Naive B cell (primary cell): ENCODE measurements around the gene MRPL42. TPM values are rescaled to one million over a fixed set of nuclear protein-coding genes. Genes with fewer than 3 reads are reported as not detected.
"Not testable (repeated sequence)": the region's sequence is repeated elsewhere in the genome, so short reads cannot be mapped to it uniquely, and the experiment has no call there.

Experiments
- ATAC-seq, 2 donors: fragments of 150-1000 bp; cut with Tn5 transposase; 2 replicates each; pipeline ENCODE4 v1.10.0; 2021; ENCODE audit warnings: low read depth in 2 of 2, mild to moderate bottlenecking in 2 of 2, moderate library complexity in 2 of 2
- DNase-seq: peaks from one replicate; pipeline ENCODE4 v3.0.0; 2022
- H3K27ac Mint-ChIP-seq, 6 donors: one replicate each; pipeline ENCODE4 v1.8.0; 2020 to 2022; ENCODE audit warnings: mild to moderate bottlenecking in 6 of 6, mixed read lengths in 6 of 6, moderate library complexity in 5 of 6, inconsistent platforms in 2 of 6
- H3K27me3 Mint-ChIP-seq, 3 donors: one replicate each; pipeline ENCODE4 v1.8.0; 2021 to 2022; ENCODE audit warnings: mixed read lengths in 3 of 3, mild to moderate bottlenecking in 1 of 3
- H3K36me3 Mint-ChIP-seq, 2 donors: one replicate each; pipeline ENCODE4 v1.8.0; 2020 to 2022; ENCODE audit warnings: mixed read lengths in 2 of 2, inconsistent platforms in 1 of 2, mild to moderate bottlenecking in 1 of 2
- H3K4me1 Mint-ChIP-seq, 3 donors: one replicate each; pipeline ENCODE4 v1.8.0; 2020 to 2022; ENCODE audit warnings: mixed read lengths in 3 of 3, inconsistent platforms in 1 of 3, mild to moderate bottlenecking in 1 of 3, moderate library complexity in 1 of 3
- H3K4me3 Mint-ChIP-seq, 8 donors: one replicate each; pipeline ENCODE4 v1.8.0; 2020 to 2022; ENCODE audit warnings: mild to moderate bottlenecking in 8 of 8, mixed read lengths in 8 of 8, moderate library complexity in 8 of 8, inconsistent platforms in 2 of 8
- H3K9me3 Mint-ChIP-seq, 7 donors: one replicate each; pipeline ENCODE4 v1.8.0; 2020 to 2022; ENCODE audit warnings: mixed read lengths in 7 of 7, mild to moderate bottlenecking in 5 of 7, inconsistent platforms in 2 of 7, moderate library complexity in 1 of 7
- polyA plus RNA-seq, 6 donors: library from polyadenylated mRNA; unstranded; fragments of 300-500 nt; fragmentation: Illumina TruSeq; gene quantifications; one replicate each; pipeline ENCODE4 v1.2.3, GENCODE V29; 2021; ENCODE audit warnings: low read depth in 6 of 6

MRPL42 gene
- polyA plus RNA-seq, 6 donors from 2014 or later: 80.8 to 98.2 (median 87.9) TPM

DNA sequence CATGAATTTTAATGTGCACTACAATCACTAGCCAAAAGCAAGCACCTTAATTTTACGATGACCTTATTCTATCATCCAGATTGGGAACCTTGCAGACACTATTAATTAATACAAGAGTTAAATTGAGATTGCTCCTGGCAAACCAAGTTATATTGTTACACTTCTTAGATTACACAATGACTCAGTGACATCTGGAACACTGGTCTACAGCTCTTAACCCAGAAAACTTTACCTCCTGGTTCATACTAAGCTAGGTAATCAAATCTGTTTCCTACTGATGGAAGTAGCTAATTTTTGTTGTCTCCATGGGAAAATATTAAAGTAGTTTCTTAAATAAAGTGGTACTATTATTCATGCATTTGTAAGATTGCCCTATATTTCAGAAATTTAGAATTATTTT, 25.5 kb downstream of the MRPL42 start:
- not testable (repeated sequence) for H3K27ac Mint-ChIP-seq, ATAC-seq, H3K4me1 Mint-ChIP-seq

DNA sequence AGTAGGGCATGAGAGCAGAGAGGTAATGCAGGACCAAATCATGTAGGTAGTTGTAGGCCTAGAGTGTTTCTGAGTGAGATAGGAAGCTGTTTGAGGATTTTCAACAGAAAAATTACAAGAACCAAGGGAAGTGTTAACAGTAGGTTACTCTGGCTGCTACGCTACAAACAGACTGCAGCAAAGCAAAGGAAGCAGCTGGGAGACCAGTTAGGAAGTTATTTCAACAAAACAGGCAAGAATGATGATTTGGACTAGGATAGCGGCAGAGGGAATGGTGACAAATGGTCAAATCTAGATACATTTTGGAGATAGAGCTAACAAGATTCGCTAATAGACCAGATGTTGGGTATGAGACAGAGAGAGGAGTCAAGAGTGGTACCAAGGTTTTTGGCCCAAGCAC, 26.8 kb downstream of the MRPL42 start:
- H3K9me3 Mint-ChIP-seq: no peaks in the 10 kb centered on the region
- peaks cover 0 to 4% (median 0%) of the 10 kb centered on the region in 3 donors for H3K4me1 Mint-ChIP-seq
- no peak overlapping the region for H3K4me3 Mint-ChIP-seq
- H3K27me3 Mint-ChIP-seq: no peaks in the 10 kb centered on the region
- H3K27ac Mint-ChIP-seq: peak overlapping the region in 2 of 6 donors; percentile 3 to 24
- ATAC-seq (no peak), DNase-seq (no peak)
- peaks cover 16 to 17% of the 10 kb centered on the region in 2 donors for H3K36me3 Mint-ChIP-seq

More for the DNA sequence above, 25.5 kb downstream of the MRPL42 start:
- H3K9me3 Mint-ChIP-seq, H3K27me3 Mint-ChIP-seq, H3K4me3 Mint-ChIP-seq, DNase-seq: not testable (repeated sequence)
- H3K36me3 Mint-ChIP-seq: peaks cover 16 to 27% of the 10 kb centered on the region in 2 donors

DNA sequence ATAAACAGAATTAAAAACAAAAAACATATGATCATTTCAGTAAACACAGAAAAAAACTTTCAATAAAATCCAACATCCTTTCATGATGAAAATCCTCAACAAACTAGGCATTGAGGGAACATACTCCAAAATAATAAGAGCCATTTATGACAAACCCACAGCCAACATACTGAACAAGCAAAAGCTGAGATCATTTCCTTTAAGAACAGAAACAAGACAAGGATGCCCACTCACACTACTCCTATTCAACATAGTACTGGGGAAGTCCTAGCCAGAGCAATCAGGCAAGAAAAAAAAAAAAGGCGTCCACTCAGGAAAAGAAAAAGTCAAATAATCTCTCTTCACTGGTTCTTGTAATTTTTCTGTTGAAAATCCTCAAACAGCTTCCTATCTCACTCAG, 30.1 kb downstream of the MRPL42 start:
- Mint-ChIP-seq H3K4me3 (no peak overlapping the region), H3K4me1 (no peaks in the 10 kb centered on the region), H3K36me3 (peaks cover 7 to 9% of the 10 kb centered on the region in 2 donors), H3K27me3 (no peaks in the 10 kb centered on the region), H3K9me3 (no peaks in the 10 kb centered on the region), H3K27ac (no peak overlapping the region)
- no peak for ATAC-seq
- DNase-seq: no peak

DNA sequence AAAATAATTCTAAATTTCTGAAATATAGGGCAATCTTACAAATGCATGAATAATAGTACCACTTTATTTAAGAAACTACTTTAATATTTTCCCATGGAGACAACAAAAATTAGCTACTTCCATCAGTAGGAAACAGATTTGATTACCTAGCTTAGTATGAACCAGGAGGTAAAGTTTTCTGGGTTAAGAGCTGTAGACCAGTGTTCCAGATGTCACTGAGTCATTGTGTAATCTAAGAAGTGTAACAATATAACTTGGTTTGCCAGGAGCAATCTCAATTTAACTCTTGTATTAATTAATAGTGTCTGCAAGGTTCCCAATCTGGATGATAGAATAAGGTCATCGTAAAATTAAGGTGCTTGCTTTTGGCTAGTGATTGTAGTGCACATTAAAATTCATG, 31.5 kb downstream of the MRPL42 start:
- not testable (repeated sequence) for H3K4me3 Mint-ChIP-seq, DNase-seq, H3K27ac Mint-ChIP-seq, H3K36me3 Mint-ChIP-seq, H3K4me1 Mint-ChIP-seq, ATAC-seq, H3K9me3 Mint-ChIP-seq, H3K27me3 Mint-ChIP-seq

DNA sequence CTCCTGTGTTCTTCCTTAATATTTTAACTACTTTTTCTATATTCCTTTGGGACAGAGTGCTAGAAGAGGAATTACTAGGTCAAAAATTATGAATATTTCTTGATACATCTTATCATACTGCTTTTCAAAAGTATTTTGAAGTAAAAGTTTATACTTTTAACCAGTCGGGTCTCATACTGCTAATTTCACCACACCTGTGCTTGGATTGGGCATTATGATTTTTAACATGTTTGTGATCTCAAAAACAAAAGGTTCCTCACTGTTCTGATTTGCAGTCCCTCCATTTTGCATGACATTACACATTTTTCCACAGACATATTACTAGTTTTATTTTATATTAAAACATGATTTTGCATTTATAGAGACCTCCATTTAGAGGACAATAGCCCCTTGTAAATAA, 32.9 kb downstream of the MRPL42 start:
- H3K36me3 Mint-ChIP-seq: no peaks in the 10 kb centered on the region
- no peaks in the 10 kb centered on the region for H3K9me3 Mint-ChIP-seq
- H3K4me3 Mint-ChIP-seq: no peak overlapping the region
- DNase-seq: no peak
- no peak for ATAC-seq
- H3K4me1 Mint-ChIP-seq: no peaks in the 10 kb centered on the region
- H3K27me3 Mint-ChIP-seq: no peaks in the 10 kb centered on the region
- no peak overlapping the region for H3K27ac Mint-ChIP-seq

DNA sequence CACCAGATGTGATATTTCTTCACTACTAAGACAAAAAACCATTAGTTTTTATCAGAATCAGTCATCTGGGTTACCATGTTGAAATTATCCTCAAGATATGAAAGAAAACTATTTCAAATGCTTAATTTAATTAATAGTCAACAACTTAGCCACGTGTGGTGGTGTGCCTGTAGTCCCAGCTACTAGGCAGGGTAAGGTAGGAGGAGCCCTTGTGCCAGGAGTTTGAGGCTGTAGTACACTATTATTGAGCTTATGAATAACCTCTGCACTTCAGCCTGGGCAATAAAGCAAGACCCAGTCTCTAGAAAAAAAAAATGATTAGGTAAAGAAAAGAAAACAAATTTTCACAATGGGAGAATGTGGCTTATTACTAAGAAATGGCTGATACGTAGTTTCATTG, 33.4 kb downstream of the MRPL42 start:
- Mint-ChIP-seq H3K27me3 (no peaks in the 10 kb centered on the region), H3K9me3 (no peaks in the 10 kb centered on the region), H3K36me3 (no peaks in the 10 kb centered on the region), H3K27ac (peak overlapping the region in 1 of 6 donors; percentile 63), H3K4me3 (no peak overlapping the region), H3K4me1 (no peaks in the 10 kb centered on the region)
- DNase-seq: no peak
- no peak for ATAC-seq

DNA sequence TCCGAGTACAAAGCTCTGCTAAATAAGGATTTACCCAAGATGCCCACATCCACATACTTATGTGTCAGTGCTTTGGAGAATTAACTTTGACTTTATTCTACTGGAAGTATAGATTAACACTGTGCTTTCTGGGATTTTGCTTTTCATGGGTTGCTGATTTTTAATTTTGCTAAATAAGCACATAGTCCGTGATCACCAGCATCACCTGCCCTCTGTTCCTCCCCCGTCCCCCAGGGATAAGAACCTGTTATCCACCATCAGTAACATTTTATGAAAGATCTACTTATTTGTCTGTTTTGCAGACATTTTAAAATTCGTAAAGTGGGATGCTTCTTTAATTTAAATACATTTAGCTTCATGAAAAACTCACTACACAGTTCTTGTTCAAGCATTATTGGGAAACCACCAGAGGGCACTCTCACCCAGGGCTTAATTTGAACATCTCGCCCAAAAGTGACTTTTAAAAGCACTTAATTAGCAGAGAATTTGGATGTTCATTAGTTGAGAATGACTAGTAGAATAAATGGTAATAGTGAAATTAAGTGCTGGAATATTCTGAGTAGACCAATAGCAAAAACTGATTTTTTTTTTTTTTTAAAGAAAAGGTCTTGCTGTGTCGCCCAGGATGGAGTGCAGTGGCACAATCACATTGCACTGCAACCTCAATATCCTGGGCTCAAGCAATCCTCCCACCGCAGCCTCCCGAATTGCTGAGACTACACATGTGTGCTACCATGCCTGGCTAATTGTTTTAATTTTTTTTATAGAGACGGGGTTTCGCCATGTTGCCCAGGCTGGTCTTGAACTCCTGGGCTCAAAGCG, 35.7 kb downstream of the MRPL42 start:
- no peaks in the 10 kb centered on the region for H3K9me3 Mint-ChIP-seq
- no peaks in the 10 kb centered on the region for H3K36me3 Mint-ChIP-seq
- peak; percentile 50 for DNase-seq
- H3K27ac Mint-ChIP-seq: no peak overlapping the region
- peaks cover 0 to 6% (median 6%) of the 10 kb centered on the region in 3 donors for H3K4me1 Mint-ChIP-seq
- H3K27me3 Mint-ChIP-seq: no peaks in the 10 kb centered on the region
- peak in 1 of 2 donors; percentile 32 for ATAC-seq
- no peak overlapping the region for H3K4me3 Mint-ChIP-seq

DNA sequence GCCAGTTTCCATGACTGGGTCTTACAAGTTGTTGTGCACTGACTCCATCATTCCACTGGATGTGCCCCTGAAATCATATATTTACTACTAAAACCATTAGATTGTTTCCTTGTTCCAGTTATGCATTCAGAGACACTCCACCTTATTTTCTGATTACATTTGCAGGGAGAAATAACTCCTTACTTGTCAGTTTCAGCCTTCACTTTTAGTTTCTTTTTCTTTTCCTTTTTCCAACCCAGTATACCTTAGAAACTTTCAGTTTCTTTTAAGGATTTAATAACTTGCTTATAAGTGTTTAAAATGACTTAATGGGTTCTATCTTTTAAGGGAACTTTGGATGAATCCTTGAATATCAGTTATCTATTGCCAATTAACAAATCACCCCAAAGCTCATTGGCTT, 39.9 kb downstream of the MRPL42 start:
- H3K27me3 Mint-ChIP-seq: no peaks in the 10 kb centered on the region
- H3K9me3 Mint-ChIP-seq: no peaks in the 10 kb centered on the region
- ATAC-seq (no peak), DNase-seq (no peak)
- no peak overlapping the region for H3K27ac Mint-ChIP-seq
- H3K4me1 Mint-ChIP-seq: peaks cover 0 to 6% (median 6%) of the 10 kb centered on the region in 3 donors
- no peaks in the 10 kb centered on the region for H3K36me3 Mint-ChIP-seq
- H3K4me3 Mint-ChIP-seq: no peak overlapping the region

DNA sequence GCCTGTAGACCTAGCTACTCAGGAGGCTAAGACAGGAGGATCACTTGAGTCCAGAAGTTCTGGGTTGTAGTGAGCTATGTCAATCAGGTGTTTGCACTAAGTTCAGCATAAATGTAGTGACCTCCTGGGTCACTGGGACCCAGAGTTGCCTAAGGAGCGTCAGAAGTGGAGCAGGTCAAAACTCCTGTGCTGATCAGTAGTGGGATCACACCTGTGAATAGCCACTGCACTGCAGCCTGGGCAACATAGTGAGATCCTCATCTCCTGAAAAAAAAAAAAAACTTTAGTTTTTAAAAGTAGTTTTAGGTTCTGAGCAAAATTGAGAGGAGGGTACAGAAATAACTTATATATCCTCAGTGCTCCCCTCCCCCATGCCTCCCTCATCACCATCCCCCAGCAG, 42.2 kb downstream of the MRPL42 start:
- Mint-ChIP-seq H3K36me3 (no peaks in the 10 kb centered on the region), H3K9me3 (no peaks in the 10 kb centered on the region), H3K4me1 (peaks cover 0 to 6% (median 6%) of the 10 kb centered on the region in 3 donors), H3K27ac (no peak overlapping the region), H3K27me3 (no peaks in the 10 kb centered on the region), H3K4me3 (no peak overlapping the region)
- DNase-seq (no peak), ATAC-seq (no peak)

DNA sequence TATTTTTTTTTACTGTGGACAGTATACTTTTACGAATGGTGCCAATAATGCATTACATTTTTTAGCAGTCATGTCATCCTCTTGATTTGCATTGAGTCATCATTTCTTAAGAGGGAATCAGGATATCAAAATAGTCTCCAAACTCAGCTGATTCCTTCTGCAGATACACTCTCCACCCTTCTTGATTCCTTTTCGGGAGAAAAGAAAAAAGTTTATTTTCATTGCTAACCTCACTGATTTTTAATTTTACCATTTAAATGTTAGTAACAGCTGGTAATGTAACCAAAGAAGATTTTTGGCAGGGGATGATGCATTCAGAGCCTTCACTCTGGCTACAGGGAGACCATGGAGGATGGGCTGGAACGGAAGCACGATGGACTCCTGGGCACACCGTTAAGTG, 47.5 kb downstream of the MRPL42 start:
- H3K9me3 Mint-ChIP-seq: no peaks in the 10 kb centered on the region
- H3K4me3 Mint-ChIP-seq: no peak overlapping the region
- no peaks in the 10 kb centered on the region for H3K4me1 Mint-ChIP-seq
- no peaks in the 10 kb centered on the region for H3K36me3 Mint-ChIP-seq
- peak overlapping the region in 1 of 6 donors; percentile 47 for H3K27ac Mint-ChIP-seq
- no peaks in the 10 kb centered on the region for H3K27me3 Mint-ChIP-seq
- DNase-seq: no peak
- ATAC-seq: no peak

DNA sequence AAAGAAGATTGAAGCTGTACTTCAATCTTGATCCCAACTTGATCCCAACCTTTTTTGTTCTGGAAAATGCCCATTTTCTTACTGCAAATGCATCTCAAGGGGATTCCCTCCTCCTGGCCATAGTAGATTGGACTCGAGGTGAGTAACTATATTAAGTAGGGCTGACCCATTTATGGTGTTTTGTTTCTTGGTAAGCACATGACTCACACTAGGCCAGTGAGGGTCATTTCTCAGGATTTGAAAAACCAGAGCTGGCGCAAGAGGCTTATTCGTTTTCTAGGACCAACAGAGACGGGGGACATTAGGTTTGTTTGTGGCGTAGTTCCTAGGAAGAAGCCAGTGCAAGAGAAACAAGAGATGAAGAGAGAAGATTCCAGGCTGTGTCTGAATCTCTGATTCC, 51.4 kb downstream of the MRPL42 start:
- no peak overlapping the region for H3K27ac Mint-ChIP-seq
- no peaks in the 10 kb centered on the region for H3K4me1 Mint-ChIP-seq
- no peaks in the 10 kb centered on the region for H3K9me3 Mint-ChIP-seq
- H3K4me3 Mint-ChIP-seq: no peak overlapping the region
- no peaks in the 10 kb centered on the region for H3K36me3 Mint-ChIP-seq
- no peak for ATAC-seq
- peaks cover 0 to 6% (median 0%) of the 10 kb centered on the region in 3 donors for H3K27me3 Mint-ChIP-seq
- no peak for DNase-seq

DNA sequence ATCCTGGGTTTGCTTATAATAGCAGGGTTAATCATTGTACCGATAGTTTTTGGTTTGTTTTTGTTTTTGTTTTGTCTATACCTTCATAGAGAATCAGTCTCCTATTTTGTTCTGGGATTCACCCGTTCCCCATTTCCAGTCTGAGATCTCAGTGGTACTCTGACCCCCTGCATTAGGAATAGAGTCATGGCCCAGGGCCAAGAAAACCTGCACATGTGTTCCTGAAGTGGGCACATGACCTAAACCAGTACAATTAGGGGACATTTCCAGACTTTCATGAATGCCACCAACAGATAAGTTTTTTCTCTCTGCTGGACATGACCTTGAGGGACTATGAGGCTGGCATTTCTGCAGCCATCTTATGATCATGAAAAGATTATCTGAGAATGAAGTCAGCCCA, 52.5 kb downstream of the MRPL42 start:
- peaks cover 0 to 8% (median 6%) of the 10 kb centered on the region in 3 donors for H3K27me3 Mint-ChIP-seq
- ATAC-seq (no peak), DNase-seq (no peak)
- no peak overlapping the region for H3K27ac Mint-ChIP-seq
- no peaks in the 10 kb centered on the region for H3K4me1 Mint-ChIP-seq
- H3K4me3 Mint-ChIP-seq: no peak overlapping the region
- no peaks in the 10 kb centered on the region for H3K36me3 Mint-ChIP-seq
- H3K9me3 Mint-ChIP-seq: no peaks in the 10 kb centered on the region

DNA sequence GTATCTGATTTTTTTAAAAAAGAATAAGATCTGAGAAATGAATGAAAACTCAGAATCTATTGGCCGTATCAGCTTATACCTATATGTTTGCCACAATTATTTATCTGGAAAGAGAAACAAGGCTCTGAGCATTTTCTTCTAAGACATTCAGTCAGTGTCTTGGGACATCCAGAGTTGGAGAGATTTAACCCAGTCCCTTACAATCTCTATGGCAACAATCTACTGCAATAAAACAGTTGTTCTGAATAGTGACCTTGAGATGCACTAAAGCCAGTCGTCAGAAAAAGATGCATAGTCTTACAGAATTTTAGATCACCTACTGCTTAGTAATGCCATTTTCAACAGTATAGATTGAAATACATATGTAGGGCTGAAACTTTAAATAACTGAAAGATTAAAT, 53.1 kb downstream of the MRPL42 start:
- Mint-ChIP-seq H3K27me3 (peaks cover 1 to 8% (median 6%) of the 10 kb centered on the region in 3 donors), H3K36me3 (no peaks in the 10 kb centered on the region), H3K9me3 (no peaks in the 10 kb centered on the region), H3K4me1 (no peaks in the 10 kb centered on the region), H3K27ac (no peak overlapping the region), H3K4me3 (no peak overlapping the region)
- ATAC-seq (no peak), DNase-seq (no peak)

DNA sequence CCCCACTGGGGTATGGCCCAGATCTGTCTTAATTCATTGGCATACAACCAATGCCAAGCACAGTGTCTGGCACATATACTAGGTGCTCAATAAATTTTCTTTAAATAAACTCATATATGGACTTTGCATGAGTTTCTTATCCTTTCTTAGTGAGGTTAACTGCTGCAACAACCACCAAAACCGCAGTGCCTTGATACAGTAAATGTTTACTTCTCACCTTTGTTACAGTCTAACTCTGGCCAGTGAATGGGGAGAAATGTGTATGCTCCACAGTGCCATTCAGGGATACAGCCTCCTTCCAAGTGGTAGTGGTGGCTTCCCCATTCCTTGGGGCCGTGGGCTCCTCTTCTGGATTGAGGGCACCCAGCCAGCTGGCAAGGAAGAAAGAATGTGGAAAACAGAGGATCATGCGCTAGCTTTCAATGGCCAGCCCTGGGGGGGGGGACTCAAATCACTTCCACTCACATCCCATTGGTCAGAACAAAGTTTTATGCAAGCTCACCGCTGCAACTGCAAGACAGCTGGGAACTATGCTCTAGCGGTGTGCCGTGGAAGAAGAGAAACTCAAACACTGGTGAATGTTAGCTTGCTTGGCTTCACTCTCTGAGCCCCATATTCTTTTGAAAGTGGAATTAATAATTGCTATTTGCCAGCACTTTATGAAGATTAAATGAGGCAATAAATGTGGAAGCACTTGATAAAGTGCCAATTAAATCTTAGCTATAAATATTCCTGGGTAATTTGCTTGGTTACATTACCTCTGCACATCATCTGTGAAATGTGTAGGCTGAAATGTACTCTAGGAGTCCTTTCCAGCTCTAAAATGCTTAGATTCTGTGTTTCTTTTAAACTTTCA, 54.1 kb downstream of the MRPL42 start:
- Mint-ChIP-seq H3K9me3 (no peaks in the 10 kb centered on the region), H3K4me3 (no peak overlapping the region), H3K27me3 (peaks cover 5 to 8% (median 6%) of the 10 kb centered on the region in 3 donors), H3K4me1 (no peaks in the 10 kb centered on the region), H3K36me3 (no peaks in the 10 kb centered on the region), H3K27ac (no peak overlapping the region)
- no peak for DNase-seq
- no peak for ATAC-seq
